ENCODE data around the gene LGALS16. TPM values are rescaled to one million over a fixed set of nuclear protein-coding genes. Genes with fewer than 3 reads are reported as not detected.

The LGALS16 gene
- total RNA-seq, 1 experiment from 2014 or later, result not detected

DNA sequence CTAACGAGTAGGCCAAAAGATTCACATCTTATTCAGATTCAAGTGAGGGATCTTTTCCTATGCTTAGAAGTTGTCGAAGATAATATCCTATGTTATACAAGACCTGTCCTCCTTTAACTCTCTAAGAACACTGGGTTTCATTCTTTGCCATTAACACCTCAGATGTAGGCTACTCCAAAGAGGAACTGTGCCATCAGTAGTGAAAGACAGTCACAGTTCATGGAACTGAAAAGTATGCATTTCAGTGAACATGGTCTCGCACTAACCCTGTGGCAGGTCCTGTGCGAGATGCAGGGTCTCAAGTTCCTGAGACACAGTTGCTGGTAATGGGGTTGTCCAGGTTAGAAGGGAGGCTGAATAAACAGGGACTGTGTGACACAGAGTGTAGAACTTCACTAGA lies 4.1 kb downstream of the LGALS16 start:
- DNase-seq, result no peak
- H2BK15ac ChIP-seq (ENCODE audit: low read depth, low read length), result no peak overlapping the region
- H3K9ac ChIP-seq (ENCODE audit: extremely low read depth, insufficient read length, low read length), result no peak overlapping the region
- no peak overlapping the region for H3T11ph ChIP-seq (ENCODE audit: low read length)
- H3K79me2 ChIP-seq (ENCODE audit: insufficient read depth, low read length), result no peaks in the 10 kb centered on the region
- H3K23me2 ChIP-seq (ENCODE audit: insufficient read length, low read depth, low read length, poor library complexity, severe bottlenecking), result no peaks in the 10 kb centered on the region
- H3K14ac ChIP-seq (ENCODE audit: insufficient read depth, low read length), result no peak overlapping the region
- Mint-ChIP-seq H3K9me3 (peaks cover 0 to under 1% of the 10 kb centered on the region in 2 experiments; a peak in 1 of 5 replicates), H3K27ac (no peak overlapping the region), H3K4me3 (no peak overlapping the region), H3K36me3 (ENCODE audit: insufficient read depth in 1 of 3, low read depth in 3 of 3) (no peaks in the 10 kb centered on the region), H3K4me1 (peaks cover 0 to 2% of the 10 kb centered on the region in 2 experiments; a peak in 1 of 4 replicates), H3K27me3 (ENCODE audit: low read depth) (peaks cover 27% of the 10 kb centered on the region)
- H2AFZ ChIP-seq (ENCODE audit: low read length), result no peak overlapping the region
- H3K4ac ChIP-seq (ENCODE audit: low read depth, low read length), result no peak overlapping the region
- H2BK20ac ChIP-seq (ENCODE audit: low read depth, low read length, poor library complexity, severe bottlenecking), result no peak overlapping the region
- H3K27me3 ChIP-seq (ENCODE audit: insufficient read depth, low read length), result no peaks in the 10 kb centered on the region
- no CpG with 5 or more reads among the region's 4 CpGs for WGBS (ENCODE audit: extremely low coverage, insufficient read length, low lambda C conversion rate)
- H2BK12ac ChIP-seq (ENCODE audit: insufficient read length, low read depth, low read length), result no peak overlapping the region
- no peak overlapping the region for H4K5ac ChIP-seq (ENCODE audit: insufficient read length, low read depth, low read length)
- TF ChIP-seq, protein P1, sequence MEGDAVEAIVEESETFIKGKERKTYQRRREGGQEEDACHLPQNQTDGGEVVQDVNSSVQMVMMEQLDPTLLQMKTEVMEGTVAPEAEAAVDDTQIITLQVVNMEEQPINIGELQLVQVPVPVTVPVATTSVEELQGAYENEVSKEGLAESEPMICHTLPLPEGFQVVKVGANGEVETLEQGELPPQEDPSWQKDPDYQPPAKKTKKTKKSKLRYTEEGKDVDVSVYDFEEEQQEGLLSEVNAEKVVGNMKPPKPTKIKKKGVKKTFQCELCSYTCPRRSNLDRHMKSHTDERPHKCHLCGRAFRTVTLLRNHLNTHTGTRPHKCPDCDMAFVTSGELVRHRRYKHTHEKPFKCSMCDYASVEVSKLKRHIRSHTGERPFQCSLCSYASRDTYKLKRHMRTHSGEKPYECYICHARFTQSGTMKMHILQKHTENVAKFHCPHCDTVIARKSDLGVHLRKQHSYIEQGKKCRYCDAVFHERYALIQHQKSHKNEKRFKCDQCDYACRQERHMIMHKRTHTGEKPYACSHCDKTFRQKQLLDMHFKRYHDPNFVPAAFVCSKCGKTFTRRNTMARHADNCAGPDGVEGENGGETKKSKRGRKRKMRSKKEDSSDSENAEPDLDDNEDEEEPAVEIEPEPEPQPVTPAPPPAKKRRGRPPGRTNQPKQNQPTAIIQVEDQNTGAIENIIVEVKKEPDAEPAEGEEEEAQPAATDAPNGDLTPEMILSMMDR (conservative IDR thresholded peaks at IDR 0.05), result no peak
- H2AK5ac ChIP-seq (ENCODE audit: insufficient read length, low read length), result no peak overlapping the region
- no peaks in the 10 kb centered on the region for H3K79me1 ChIP-seq (ENCODE audit: insufficient read depth, low read depth, low read length, poor library complexity, severe bottlenecking)
- H3K18ac ChIP-seq (ENCODE audit: insufficient read length, low read depth, low read length), result no peak overlapping the region
- H3K4me1 ChIP-seq (ENCODE audit: insufficient read depth, low read length), result no peaks in the 10 kb centered on the region
- H2BK5ac ChIP-seq (ENCODE audit: insufficient read length, low read length), result no peak overlapping the region
- no peak overlapping the region for H4K8ac ChIP-seq (replicated peaks; ENCODE audit: insufficient read length, low read depth, low read length)
- H3K9me3 ChIP-seq (ENCODE audit: control insufficient read depth, low read depth, low read length), result no peaks in the 10 kb centered on the region
- no peak overlapping the region for H3K56ac ChIP-seq (ENCODE audit: insufficient read length, low read depth, low read length)
- no peak overlapping the region for H2BK120ac ChIP-seq (ENCODE audit: low read depth, low read length, poor library complexity, severe bottlenecking)
- H4K91ac ChIP-seq (ENCODE audit: insufficient read length, low read depth, low read length), result no peak overlapping the region
- no peak overlapping the region for H3K4me2 ChIP-seq (ENCODE audit: insufficient read depth, insufficient read length, low read length)
- no peaks in the 10 kb centered on the region for H4K20me1 ChIP-seq (ENCODE audit: control insufficient read depth, insufficient read depth, insufficient read length)
- H3K27ac ChIP-seq (ENCODE audit: insufficient read length, low read depth, low read length), result no peak overlapping the region
- no peak overlapping the region for H3K23ac ChIP-seq (ENCODE audit: insufficient read length, low read depth, low read length)

Data from H9 (cell line).